Activated T-helper 2 cell treated with anti-CD3 and anti-CD28 coated beads, Interferon-gamma antibody, Interleukin-2, Interleukin-4, amounts not matched to agents 10 μg/mL and 5 μg/mL and 100 μg/mL, durations not matched to agents 14 hours and 24 hours and 36 hours (primary cell): Measurements from ENCODE around the gene GPC6. TPM values are rescaled to one million over a fixed set of nuclear protein-coding genes. Genes with fewer than 3 reads are reported as not detected.

Experiments used
- DNase-seq: peaks from one replicate; pipeline ENCODE4 v3.0.0; 2021; ENCODE audit warnings: low spot score
- H3K27ac Mint-ChIP-seq: one replicate; pipeline ENCODE4 v1.8.0; 2021; ENCODE audit warnings: mixed read lengths
- H3K27me3 Mint-ChIP-seq: one replicate; pipeline ENCODE4 v1.8.0; 2021; ENCODE audit warnings: low read depth, mixed read lengths
- H3K36me3 Mint-ChIP-seq: one replicate; pipeline ENCODE4 v1.8.0; 2021; ENCODE audit warnings: low read depth, mixed read lengths
- H3K4me1 Mint-ChIP-seq: one replicate; pipeline ENCODE4 v1.8.0; 2021; ENCODE audit warnings: low read depth, mixed read lengths
- H3K4me3 Mint-ChIP-seq: one replicate; pipeline ENCODE4 v1.8.0; 2021; ENCODE audit warnings: low read depth, mild to moderate bottlenecking, moderate library complexity, mixed read lengths
- H3K9me3 Mint-ChIP-seq: one replicate; pipeline ENCODE4 v1.8.0; 2021; ENCODE audit warnings: mixed read lengths
- intact Hi-C: fragments of 100-400 bp; cut with micrococcal nuclease; formaldehyde crosslinking; loops from one replicate; pipeline ENCODE4 v1.15.1; 2023
- total RNA-seq: library from RNA; stranded (reverse); gene quantifications from 2 replicates; pipeline ENCODE4 v1.2.3, GENCODE V29; 2022

GPC6 gene
- total RNA-seq, 1 donor from 2014 or later, result not detected

DNA sequence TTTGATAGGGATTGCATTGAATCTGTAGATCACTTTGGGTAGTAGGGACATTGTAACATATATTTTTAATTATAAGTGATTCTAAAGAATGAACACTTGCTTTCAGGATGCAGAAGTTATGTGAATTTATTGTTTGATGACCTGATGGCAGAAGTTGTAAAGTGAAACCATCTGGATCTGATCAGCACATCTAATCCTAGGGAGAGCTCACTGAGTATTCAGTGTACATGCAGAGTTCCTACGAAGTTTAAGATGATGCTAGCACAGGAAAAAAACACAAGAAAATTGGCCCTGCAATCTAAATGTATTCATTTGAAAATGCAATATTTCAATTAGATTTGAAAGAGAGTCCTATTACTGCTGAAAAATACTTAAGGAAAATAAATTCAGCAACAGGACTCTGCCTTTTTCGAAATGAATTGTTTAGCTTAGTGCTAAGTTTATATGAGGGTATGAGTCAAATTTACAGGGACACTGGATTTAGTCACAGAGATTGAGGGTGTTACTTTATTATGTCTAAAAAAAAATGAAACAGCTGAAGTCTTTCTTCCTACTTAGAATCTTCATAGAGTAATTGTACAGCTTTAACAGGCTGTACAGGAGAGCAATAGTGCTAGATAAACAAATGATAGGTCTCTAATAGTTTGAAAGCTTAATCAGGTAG, 867.2 kb downstream of the GPC6 start:
- no peak overlapping the region for H3K4me3 Mint-ChIP-seq
- no peak for DNase-seq
- no peak overlapping the region for H3K27ac Mint-ChIP-seq
- H3K4me1 Mint-ChIP-seq, result no peaks in the 10 kb centered on the region
- peaks cover 4% of the 10 kb centered on the region for H3K9me3 Mint-ChIP-seq
- no peaks in the 10 kb centered on the region for H3K36me3 Mint-ChIP-seq
- intact Hi-C loops, result no loop called here
- H3K27me3 Mint-ChIP-seq, result no peaks in the 10 kb centered on the region

DNA sequence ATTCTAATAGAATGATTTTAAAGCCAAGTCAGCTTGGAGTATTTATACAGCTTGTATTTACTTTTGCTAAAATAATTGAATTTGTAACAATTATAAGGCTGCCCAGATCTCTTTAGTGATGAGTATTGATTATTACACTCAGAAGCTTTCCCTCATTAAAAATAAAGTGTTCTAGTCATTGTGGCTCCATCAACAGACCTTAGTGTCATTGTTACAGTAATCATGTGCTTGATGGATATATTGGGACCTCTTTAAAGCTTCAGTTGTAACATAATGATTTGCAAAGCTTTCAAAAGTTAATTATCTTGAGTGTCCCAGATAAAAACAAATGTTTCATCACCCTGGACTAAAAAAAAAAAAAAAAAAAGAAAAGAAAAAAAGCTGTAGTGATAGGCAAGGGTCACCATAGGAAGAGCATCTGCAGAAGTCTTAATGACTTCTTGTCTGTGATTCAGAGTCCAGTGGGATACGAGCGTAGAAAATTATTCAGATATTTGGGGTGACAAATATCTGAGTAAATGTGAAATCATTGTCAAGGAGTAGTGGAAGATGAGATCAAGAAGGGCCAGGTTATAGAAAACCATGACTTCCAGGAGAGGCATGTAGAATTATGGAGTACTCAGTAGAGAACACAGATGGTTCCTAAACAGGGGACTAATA, 883.2 kb downstream of the GPC6 start:
- no peak overlapping the region for H3K4me3 Mint-ChIP-seq
- no peaks in the 10 kb centered on the region for H3K36me3 Mint-ChIP-seq
- H3K27ac Mint-ChIP-seq, result no peak overlapping the region
- intact Hi-C loops, result no loop called here
- H3K4me1 Mint-ChIP-seq, result no peaks in the 10 kb centered on the region
- H3K9me3 Mint-ChIP-seq, result no peaks in the 10 kb centered on the region
- no peaks in the 10 kb centered on the region for H3K27me3 Mint-ChIP-seq
- DNase-seq, result no peak

DNA sequence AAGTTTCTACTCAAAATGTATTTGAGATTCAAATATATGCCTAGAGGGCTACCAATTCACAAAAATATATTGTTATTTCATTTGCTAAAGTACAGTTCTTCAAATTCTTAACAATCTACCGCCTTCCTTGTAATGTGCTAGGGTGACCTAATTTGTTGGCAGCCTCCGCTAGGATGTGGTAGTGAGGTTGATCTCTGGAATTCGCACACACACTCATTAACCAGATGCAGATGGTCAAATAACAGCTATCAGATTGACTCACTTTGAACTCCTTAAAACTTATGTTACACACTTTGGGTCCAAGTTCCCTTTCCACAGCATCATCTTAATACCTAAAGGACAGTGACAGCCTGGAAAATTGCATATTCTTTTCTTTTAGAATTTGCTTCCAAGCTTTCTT, 885.6 kb downstream of the GPC6 start:
- Mint-ChIP-seq H3K9me3 (no peaks in the 10 kb centered on the region), H3K27me3 (no peaks in the 10 kb centered on the region), H3K36me3 (no peaks in the 10 kb centered on the region), H3K4me1 (no peaks in the 10 kb centered on the region), H3K27ac (no peak overlapping the region), H3K4me3 (no peak overlapping the region)
- DNase-seq, result no peak
- intact Hi-C loops, result no loop called here

DNA sequence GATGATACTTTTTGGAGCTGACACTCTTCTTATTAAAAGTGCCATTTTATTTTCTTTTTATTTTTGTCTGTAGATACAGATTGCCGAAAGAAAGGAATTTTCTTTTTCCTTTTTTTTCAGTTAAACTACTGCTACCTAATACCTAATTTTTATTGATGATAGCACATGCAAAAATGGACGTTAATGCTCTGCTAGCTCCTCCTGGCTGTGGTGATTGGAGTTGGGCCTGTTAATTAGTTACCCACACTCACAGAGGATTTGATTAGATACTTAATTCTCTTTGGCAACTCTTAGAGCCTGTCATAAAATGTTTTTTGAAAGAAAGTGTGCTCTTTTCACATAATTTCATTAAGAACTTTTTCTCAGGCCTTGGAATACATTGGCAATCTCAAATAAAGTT, 886.1 kb downstream of the GPC6 start:
- no peaks in the 10 kb centered on the region for H3K36me3 Mint-ChIP-seq
- no peaks in the 10 kb centered on the region for H3K4me1 Mint-ChIP-seq
- no peak overlapping the region for H3K27ac Mint-ChIP-seq
- no peaks in the 10 kb centered on the region for H3K9me3 Mint-ChIP-seq
- intact Hi-C loops, result no loop called here
- DNase-seq, result no peak
- H3K27me3 Mint-ChIP-seq, result no peaks in the 10 kb centered on the region
- H3K4me3 Mint-ChIP-seq, result no peak overlapping the region

DNA sequence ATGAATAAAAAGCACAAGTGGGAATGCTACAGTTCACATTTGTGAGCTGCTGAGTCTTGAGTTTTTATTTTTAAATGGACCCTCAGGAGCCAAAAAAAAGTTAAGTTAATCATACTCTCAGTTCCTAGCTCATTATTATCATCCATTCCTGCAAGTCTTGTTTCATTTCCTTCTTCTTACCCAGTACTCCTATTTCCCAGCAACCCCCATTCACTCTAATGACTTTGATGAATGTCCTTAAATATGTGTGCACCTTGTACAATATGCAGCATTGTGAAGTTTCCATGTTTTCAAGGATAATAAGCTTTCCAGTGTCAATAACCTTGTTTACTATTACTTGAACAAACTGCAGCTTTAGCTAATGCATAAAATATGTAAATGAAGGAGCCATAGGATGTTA, 886.6 kb downstream of the GPC6 start:
- H3K4me3 Mint-ChIP-seq, result no peak overlapping the region
- no peak overlapping the region for H3K27ac Mint-ChIP-seq
- H3K9me3 Mint-ChIP-seq, result no peaks in the 10 kb centered on the region
- intact Hi-C loops, result no loop called here
- no peaks in the 10 kb centered on the region for H3K36me3 Mint-ChIP-seq
- no peaks in the 10 kb centered on the region for H3K4me1 Mint-ChIP-seq
- H3K27me3 Mint-ChIP-seq, result no peaks in the 10 kb centered on the region
- no peak for DNase-seq

DNA sequence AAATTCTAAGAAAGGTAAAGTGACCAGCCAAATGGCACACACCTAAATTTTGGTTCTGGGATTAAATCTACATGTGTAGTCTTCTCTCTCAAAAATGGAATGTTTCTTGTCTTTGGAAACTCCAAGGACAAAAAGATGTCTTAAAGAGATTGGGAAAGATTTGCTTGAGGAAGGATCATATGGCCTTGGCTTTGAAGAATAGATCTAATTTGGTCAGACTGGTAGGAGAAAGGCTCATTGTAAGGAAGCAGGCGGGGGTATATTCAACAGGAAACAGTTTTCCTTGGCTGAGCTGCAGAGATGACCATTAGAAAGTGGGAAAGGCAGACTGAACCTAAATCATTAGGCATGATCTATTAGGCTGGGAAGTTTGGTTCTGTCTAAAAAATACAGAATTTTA, 887.6 kb downstream of the GPC6 start:
- DNase-seq, result no peak
- no peaks in the 10 kb centered on the region for H3K27me3 Mint-ChIP-seq
- no peaks in the 10 kb centered on the region for H3K9me3 Mint-ChIP-seq
- H3K4me3 Mint-ChIP-seq, result no peak overlapping the region
- H3K4me1 Mint-ChIP-seq, result no peaks in the 10 kb centered on the region
- H3K36me3 Mint-ChIP-seq, result no peaks in the 10 kb centered on the region
- intact Hi-C loops, result no loop called here
- H3K27ac Mint-ChIP-seq, result no peak overlapping the region

DNA sequence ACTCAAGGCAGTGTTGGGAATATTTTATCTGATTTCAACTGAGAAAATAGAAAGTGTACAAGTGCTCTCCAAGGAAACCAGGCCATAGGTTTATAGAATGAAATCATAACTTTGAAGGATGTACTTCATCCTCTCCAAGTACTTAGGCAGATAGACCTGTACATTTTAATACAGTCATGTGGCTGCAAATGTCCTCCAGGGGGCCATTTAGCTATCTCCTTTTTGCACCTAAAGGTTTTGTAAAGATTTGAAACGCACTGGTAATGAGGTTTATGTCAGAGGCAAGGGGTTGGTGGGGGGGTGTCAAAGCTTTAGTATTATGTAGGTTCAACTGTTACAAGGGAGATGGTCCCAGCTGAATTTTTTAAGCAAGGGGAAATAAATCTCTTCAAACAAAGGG, 888.4 kb downstream of the GPC6 start:
- DNase-seq, result no peak
- H3K27ac Mint-ChIP-seq, result no peak overlapping the region
- no peaks in the 10 kb centered on the region for H3K4me1 Mint-ChIP-seq
- H3K27me3 Mint-ChIP-seq, result no peaks in the 10 kb centered on the region
- intact Hi-C loops, result no loop called here
- H3K4me3 Mint-ChIP-seq, result no peak overlapping the region
- H3K36me3 Mint-ChIP-seq, result no peaks in the 10 kb centered on the region
- H3K9me3 Mint-ChIP-seq, result no peaks in the 10 kb centered on the region

DNA sequence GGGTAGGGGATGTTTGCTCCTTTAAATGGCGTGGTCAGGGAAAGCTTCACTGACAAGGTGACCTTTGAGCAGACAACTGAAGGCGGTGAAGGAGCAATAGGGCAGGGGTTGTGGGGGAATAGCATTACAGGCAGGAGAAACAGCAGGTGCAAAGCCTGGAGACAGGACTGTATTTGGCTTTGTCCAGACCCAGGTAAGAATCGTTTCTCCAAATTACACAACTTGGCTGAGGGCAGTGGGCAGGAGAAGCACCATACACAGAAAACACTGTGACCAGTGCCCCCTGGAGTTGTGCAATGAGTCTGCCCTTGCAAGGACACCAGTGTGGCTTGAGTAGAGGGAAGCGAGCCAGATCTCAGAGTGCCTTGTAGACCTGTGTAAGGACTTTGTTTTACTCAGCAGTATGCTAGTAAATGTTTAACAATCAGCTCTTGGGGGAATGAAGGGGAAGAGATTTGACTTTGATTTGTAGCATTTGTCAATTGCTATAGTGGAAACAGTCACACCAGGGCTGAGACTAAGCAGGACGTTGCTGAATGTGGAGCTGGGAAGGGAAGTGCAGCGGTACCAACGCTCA, 892.8 kb downstream of the GPC6 start:
- intact Hi-C loops, result no loop called here

DNA sequence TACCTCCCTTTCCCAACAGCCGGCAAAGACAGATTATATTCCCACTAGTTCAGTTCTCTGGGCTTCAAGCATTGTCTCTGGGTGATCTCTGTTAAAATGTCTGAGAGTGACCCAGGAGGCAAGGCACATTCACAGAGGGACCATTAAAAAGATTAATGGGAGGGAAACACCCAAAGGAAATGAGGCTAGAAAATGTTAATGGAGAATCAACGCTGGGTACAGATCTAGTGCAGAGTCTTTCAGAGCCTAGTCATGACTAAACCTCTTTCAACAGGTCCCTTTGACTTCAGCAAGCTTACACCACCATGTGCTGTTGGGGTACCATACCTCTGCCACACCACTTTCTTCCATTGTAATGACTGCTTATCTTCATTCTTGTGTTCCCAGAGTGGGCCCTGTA, 894.3 kb downstream of the GPC6 start:
- no peak overlapping the region for H3K4me3 Mint-ChIP-seq
- no peak for DNase-seq
- no peaks in the 10 kb centered on the region for H3K9me3 Mint-ChIP-seq
- H3K4me1 Mint-ChIP-seq, result no peaks in the 10 kb centered on the region
- intact Hi-C loops, result no loop called here
- H3K36me3 Mint-ChIP-seq, result no peaks in the 10 kb centered on the region
- peaks cover 3% of the 10 kb centered on the region for H3K27me3 Mint-ChIP-seq
- no peak overlapping the region for H3K27ac Mint-ChIP-seq

More for the DNA sequence above, 892.8 kb downstream of the GPC6 start:
- no peaks in the 10 kb centered on the region for H3K36me3 Mint-ChIP-seq
- no peak for DNase-seq
- H3K27ac Mint-ChIP-seq, result no peak overlapping the region
- H3K9me3 Mint-ChIP-seq, result no peaks in the 10 kb centered on the region
- H3K27me3 Mint-ChIP-seq, result peaks cover 3% of the 10 kb centered on the region
- no peak overlapping the region for H3K4me3 Mint-ChIP-seq
- H3K4me1 Mint-ChIP-seq, result no peaks in the 10 kb centered on the region

DNA sequence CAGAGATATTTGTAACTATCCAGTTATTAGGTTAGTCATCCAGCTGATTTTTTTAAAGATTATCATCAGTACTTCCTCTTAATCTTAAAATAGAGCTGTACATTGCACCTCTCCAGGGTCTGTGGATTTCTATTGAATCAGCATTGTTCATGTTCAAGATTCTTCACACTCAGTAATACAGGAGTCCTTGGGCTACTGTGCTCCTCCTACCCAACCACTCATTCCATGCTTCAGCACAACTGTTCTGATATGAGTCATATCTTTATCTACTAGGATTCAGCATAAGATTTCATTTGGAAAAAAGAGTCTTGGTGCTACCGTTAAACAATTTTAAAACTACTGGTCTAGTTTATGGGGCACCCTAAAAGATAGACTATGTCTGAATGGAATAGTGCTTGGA, 895.1 kb downstream of the GPC6 start:
- Mint-ChIP-seq H3K4me3 (no peak overlapping the region), H3K27ac (no peak overlapping the region), H3K27me3 (peaks cover 3% of the 10 kb centered on the region), H3K4me1 (no peaks in the 10 kb centered on the region), H3K36me3 (no peaks in the 10 kb centered on the region), H3K9me3 (no peaks in the 10 kb centered on the region)
- intact Hi-C loops, result no loop called here
- DNase-seq, result no peak

DNA sequence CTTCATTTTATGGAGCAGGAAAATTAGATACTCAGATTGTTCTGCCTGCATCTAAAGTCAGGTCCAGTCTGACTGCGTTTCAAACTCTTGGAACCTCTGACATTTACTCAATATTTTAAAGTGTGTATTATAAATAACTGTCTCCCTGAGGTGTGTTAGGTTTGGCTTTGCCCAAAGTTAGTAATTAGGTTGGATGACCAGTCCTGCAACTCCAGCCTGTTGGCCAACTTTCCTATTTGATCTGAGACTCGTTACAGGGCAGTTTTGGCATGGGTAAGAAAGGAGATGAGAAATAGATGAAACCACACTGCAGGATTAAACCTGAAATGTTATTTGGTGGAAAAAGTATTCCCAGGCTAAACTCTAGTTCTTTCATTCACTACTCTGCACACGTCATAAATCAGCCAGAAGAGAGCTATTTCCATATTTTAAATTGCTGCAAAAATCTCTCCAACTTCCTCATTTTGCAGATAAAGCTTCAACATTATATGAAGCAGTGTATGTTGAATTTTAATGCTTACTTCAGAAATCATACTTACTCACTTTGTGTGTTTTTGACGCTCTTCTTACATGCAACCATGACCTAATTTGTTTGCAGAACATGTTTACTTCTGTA, 895.8 kb downstream of the GPC6 start:
- Mint-ChIP-seq H3K4me1 (no peaks in the 10 kb centered on the region), H3K36me3 (no peaks in the 10 kb centered on the region), H3K27ac (no peak overlapping the region), H3K4me3 (no peak overlapping the region), H3K27me3 (peaks cover 3% of the 10 kb centered on the region), H3K9me3 (no peaks in the 10 kb centered on the region)
- no peak for DNase-seq
- intact Hi-C loops, result no loop called here

DNA sequence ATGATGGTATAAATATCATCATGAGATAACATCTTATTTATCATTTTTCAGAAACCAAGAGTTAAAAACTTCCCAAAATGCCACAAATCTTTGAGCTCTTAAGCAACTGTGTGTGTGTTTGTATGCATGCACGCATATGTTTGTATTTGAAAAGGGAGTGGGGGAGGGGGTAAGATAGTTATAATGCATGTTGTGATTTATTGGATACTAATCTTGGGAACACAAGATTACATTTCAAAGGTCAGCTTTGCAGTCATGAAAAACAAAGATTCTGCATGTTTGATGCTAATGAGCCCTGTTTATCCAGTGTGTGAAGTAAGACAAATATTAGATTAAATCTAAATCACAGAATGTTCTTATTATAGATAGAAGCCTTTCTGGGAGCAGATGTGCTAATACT, 897.0 kb downstream of the GPC6 start:
- no peaks in the 10 kb centered on the region for H3K36me3 Mint-ChIP-seq
- intact Hi-C loops, result no loop called here

DNA sequence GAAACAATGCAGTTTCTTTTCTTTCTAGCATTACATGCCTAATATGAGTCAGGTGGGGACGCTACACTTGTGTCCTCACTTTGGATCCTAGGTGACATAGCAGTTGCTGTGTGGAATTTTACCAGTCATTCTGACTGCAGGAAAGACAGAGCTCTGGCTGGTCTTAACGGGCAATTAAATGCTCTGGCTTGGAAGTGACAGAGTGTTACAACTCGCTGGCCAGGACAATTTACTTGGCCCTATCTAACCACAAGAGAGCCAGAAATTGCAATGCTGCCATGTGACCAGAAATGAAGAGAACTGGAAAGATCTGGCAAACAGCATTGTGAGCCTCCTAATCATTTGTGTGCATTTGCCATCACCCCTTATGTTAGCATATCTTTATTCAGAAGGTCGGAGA, 901.8 kb downstream of the GPC6 start:
- H3K9me3 Mint-ChIP-seq, result no peaks in the 10 kb centered on the region
- H3K36me3 Mint-ChIP-seq, result no peaks in the 10 kb centered on the region
- no peak overlapping the region for H3K27ac Mint-ChIP-seq
- peaks cover 4% of the 10 kb centered on the region for H3K4me1 Mint-ChIP-seq
- DNase-seq, result no peak
- intact Hi-C loops, result no loop called here
- H3K4me3 Mint-ChIP-seq, result no peak overlapping the region
- peaks cover 3% of the 10 kb centered on the region for H3K27me3 Mint-ChIP-seq

More for the DNA sequence above, 897.0 kb downstream of the GPC6 start:
- Mint-ChIP-seq H3K4me3 (no peak overlapping the region), H3K4me1 (no peaks in the 10 kb centered on the region), H3K27ac (no peak overlapping the region), H3K9me3 (no peaks in the 10 kb centered on the region), H3K27me3 (peaks cover 3% of the 10 kb centered on the region)
- DNase-seq, result no peak
